K562 (cell line): Measurements from ENCODE around the gene NCAPG2. TPM values are rescaled to one million over a fixed set of nuclear protein-coding genes. Genes with fewer than 3 reads are reported as not detected.

Experiments
- ATAC-seq: fragments of 200-7000 bp; cut with Tn5 transposase; 3 replicates; pipeline ENCODE4 v1.9.1; 2020; ENCODE audit warnings: moderate library complexity
- BruUV-seq: library from RNA; stranded (reverse); fragments of 400-500 nt; replicated peaks from 2 replicates; lab custom pipeline; 2021; lab: Mats Ljungman, UMichigan
- CTCF ChIA-PET: fragments of 300-600 bp; formaldehyde crosslinking; extraction: SDS; loops from one replicate; lab custom pipeline; 2021; ENCODE audit warnings: low intra/inter-chr PET ratio; lab: Yijun Ruan, JAX
- POLR2A ChIA-PET: fragments of 300-600, 350-650 bp; sonication (Branson Sonifier 250); formaldehyde crosslinking; extraction: SDS; loops from one replicate; lab custom pipeline; 2021; ENCODE audit warnings: antibody characterized with exemption, inconsistent platforms; lab: Yijun Ruan, JAX
- DNase-seq, 4 experiments: peaks; one replicate each; pipeline versions ENCODE4 v3.0.0 to v3.0.0-alpha.2; 2011 to 2018; ENCODE audit warnings: low spot score in 3 of 4, mixed read lengths in 3 of 4; ENCODE audit errors: extremely low read depth in 1 of 4
- FAIRE-seq: peaks from 2 replicates; lab custom pipeline; 2011; peaks lifted over from hg19 to GRCh38; lab: Jason Lieb, UNC
- H2AFZ ChIP-seq: 2 replicates; pipeline ENCODE4 v1.6.0; 2011; ENCODE audit warnings: low read depth, low read length, control low read depth, inconsistent platforms
- H3K27ac ChIP-seq: fragments of 200-600 bp; 3 replicates; pipeline ENCODE4 v1.8.0; 2011; ENCODE audit warnings: low read depth, mild to moderate bottlenecking, control low read depth, inconsistent platforms, low read length, moderate library complexity, mixed read lengths; ENCODE audit errors: extremely low read depth
- H3K27me3 ChIP-seq, 2 experiments: fragments of 300-600 bp in 1 of 2; 2 replicates in 1 of 2; 3 replicates in 1 of 2; pipeline versions ENCODE4 v1.6.0 to v1.8.0; 2011; ENCODE audit warnings: inconsistent platforms in 2 of 2, low read length in 2 of 2, mild to moderate bottlenecking in 1 of 2, mixed read lengths in 1 of 2, moderate library complexity in 1 of 2; ENCODE audit not compliant: control insufficient read depth in 2 of 2, insufficient read depth in 2 of 2
- H3K36me3 ChIP-seq: fragments of 300-600 bp; 3 replicates; pipeline ENCODE4 v1.8.0; 2011; ENCODE audit warnings: mild to moderate bottlenecking, low read length, inconsistent platforms; ENCODE audit not compliant: control insufficient read depth, insufficient read depth
- H3K4me1 ChIP-seq, 2 experiments: fragments of 200-600 bp in 1 of 2; replicated peaks in 1 of 2; 2 replicates in 1 of 2; 3 replicates in 1 of 2; pipeline versions ENCODE4 v1.5.1 to v1.8.0; 2011; ENCODE audit warnings: inconsistent platforms in 2 of 2, low read length in 2 of 2, mild to moderate bottlenecking in 1 of 2, mixed read lengths in 1 of 2, moderate library complexity in 1 of 2; ENCODE audit not compliant: control insufficient read depth in 2 of 2, insufficient read depth in 2 of 2
- H3K4me2 ChIP-seq: 2 replicates; pipeline ENCODE4 v1.6.1; 2011; ENCODE audit warnings: low read length, control low read depth, inconsistent platforms, mixed read lengths; ENCODE audit not compliant: insufficient read depth
- H3K4me3 ChIP-seq: fragments of 200-600 bp; sonication (generic), shearing (Covaris generic); 2 replicates; pipeline ENCODE4 v1.5.1; 2016; ENCODE audit warnings: control low read depth, inconsistent platforms
- H3K79me2 ChIP-seq: fragments of 200-600 bp; 3 replicates; pipeline ENCODE4 v1.8.0; 2011; ENCODE audit warnings: low read length, inconsistent platforms; ENCODE audit not compliant: control insufficient read depth, insufficient read depth
- H3K9ac ChIP-seq, 2 experiments: 2 replicates each; pipeline versions ENCODE4 v1.6.0 to v1.6.1; 2011; ENCODE audit warnings: low read depth in 2 of 2, low read length in 2 of 2, control low read depth in 1 of 2, inconsistent platforms in 1 of 2, mild to moderate bottlenecking in 1 of 2, mixed read lengths in 1 of 2; ENCODE audit not compliant: insufficient read depth in 1 of 2
- H3K9me1 ChIP-seq: one replicate; pipeline ENCODE4 v1.6.0; 2011; ENCODE audit warnings: inconsistent platforms, mild to moderate bottlenecking, low read length, moderate library complexity; ENCODE audit not compliant: control insufficient read depth, insufficient read depth
- H3K9me3 ChIP-seq: replicated peaks from 2 replicates; pipeline ENCODE4 v1.5.1; 2011; ENCODE audit warnings: low read depth, low read length, inconsistent platforms; ENCODE audit not compliant: control insufficient read depth, insufficient read depth
- H4K20me1 ChIP-seq: replicated peaks from 2 replicates; pipeline ENCODE4 v1.6.1; 2011; ENCODE audit warnings: low read length, inconsistent platforms, mixed read lengths; ENCODE audit not compliant: control insufficient read depth, insufficient read depth
- HNRNPLL ChIP-seq: fragments of 200-400 bp; formaldehyde crosslinking; IDR thresholded peaks from 2 replicates; pipeline ENCODE4 v1.6.1; 2017; ENCODE audit warnings: low read length, low read depth, mild to moderate bottlenecking; ENCODE audit not compliant: poor library complexity, severe bottlenecking
- MCM5 ChIP-seq: fragments of 450-650 bp; IDR thresholded peaks from 2 replicates; pipeline ENCODE4 v1.6.1; 2016; ENCODE audit warnings: low read depth
- MEF2A ChIP-seq: IDR thresholded peaks from 2 replicates; pipeline ENCODE4 v1.6.1; 2011; ENCODE audit warnings: low read depth, mild to moderate bottlenecking, low read length, moderate library complexity; ENCODE audit not compliant: control insufficient read depth
- PHF21A ChIP-seq: fragments of 450-650 bp; IDR thresholded peaks from 2 replicates; pipeline ENCODE4 v1.6.1; 2017; ENCODE audit warnings: low read depth, borderline replicate concordance
- SP2 ChIP-seq: IDR thresholded peaks from 2 replicates; pipeline ENCODE4 v1.6.1; 2011; ENCODE audit warnings: mild to moderate bottlenecking, low read depth, low read length, moderate library complexity; ENCODE audit not compliant: poor library complexity, severe bottlenecking; ENCODE audit errors: extremely low read depth
- TCF7 ChIP-seq: sonication (generic); IDR thresholded peaks from 2 replicates; pipeline ENCODE4 v1.6.1; 2016; ENCODE audit warnings: antibody characterized with exemption, borderline replicate concordance
- ZNF232 ChIP-seq: sonication (generic); formaldehyde crosslinking; IDR thresholded peaks from 2 replicates; pipeline ENCODE4 v1.8.0; 2022; ENCODE audit warnings: mild to moderate bottlenecking, missing genetic modification reagents
- ZNF699 ChIP-seq: fragments of 250-450 bp; sonication (Bioruptor Pico); IDR thresholded peaks from 2 replicates; pipeline ENCODE4 v1.8.0; 2021; ENCODE audit warnings: mild to moderate bottlenecking, moderate library complexity; ENCODE audit not compliant: insufficient replicate concordance
- ZSCAN29 ChIP-seq: fragments of 450-650 bp; IDR thresholded peaks from 2 replicates; pipeline ENCODE4 v1.6.1; 2017
- ZZZ3 ChIP-seq: fragments of 450-650 bp; IDR thresholded peaks from 2 replicates; pipeline ENCODE4 v1.6.1; 2016; ENCODE audit warnings: antibody characterized with exemption, mild to moderate bottlenecking, moderate library complexity
- WGBS: fragments of 100-300 bp; shearing (Covaris generic); methylation state at CpG from one replicate; pipeline ENCODE4 v1.1.6; 2016; ENCODE audit warnings: low coverage, mixed read lengths; ENCODE audit not compliant: insufficient coverage; ENCODE audit errors: missing lambda C conversion rate; 5-methylcytosine and 5-hydroxymethylcytosine counted together
- in situ Hi-C: fragments of 300-500 bp; cut with MboI; formaldehyde crosslinking; loops from 4 replicates; pipeline ENCODE4 v1.15.0; 2018; ENCODE audit warnings: inconsistent platforms, mixed read lengths
- intact Hi-C: fragments of 100-400 bp; cut with micrococcal nuclease; formaldehyde crosslinking; loops from 2 replicates; pipeline ENCODE4 v1.14.2; 2022
- polyA plus RNA-seq, 8 experiments: library from polyadenylated mRNA; depleted of rRNA in 4 of 8; stranded (reverse) in 5 of 8; unstranded in 3 of 8; fragments of >200 nt; fragmentation: Nextera tagmentation in 2 of 8; fragmentation: Illumina TruSeq in 1 of 8; extraction: Ambion mirVana in 2 of 8; extraction: Trizol in 1 of 8; gene quantifications; 2 replicates each; pipeline versions ENCODE4 v1.2.1 to v1.2.3, GENCODE V29; 2011 to 2014; ENCODE audit warnings: inconsistent platforms in 1 of 8, missing spikeins in 1 of 8
- total RNA-seq, 7 experiments: library from RNA; depleted of rRNA in 6 of 7; stranded (reverse); fragments of >200 nt in 6 of 7; fragmentation: Illumina TruSeq in 2 of 7; extraction: Trizol in 2 of 7; gene quantifications; 2 replicates each; pipeline versions ENCODE4 v1.2.1 to v1.2.3, GENCODE V29; 2011 to 2021; ENCODE audit warnings: low replicate concordance in 1 of 7
- TF ChIP-seq, protein P1 (sequence below): fragments of 150-350 bp; IDR thresholded peaks from 2 replicates; pipeline ENCODE4 v1.6.1; 2014; ENCODE audit warnings: low read depth, mild to moderate bottlenecking, low read length, borderline replicate concordance
- TF ChIP-seq, protein P2 (sequence below): fragments of 250-450 bp; sonication (Bioruptor Pico); IDR thresholded peaks from 2 replicates; pipeline ENCODE4 v1.4.0; 2020; ENCODE audit warnings: borderline replicate concordance

Gene NCAPG2
- total and polyA plus RNA-seq, 9 of the 15 experiments (the other 6 are each of a cell fraction or from before 2014, with no cell fraction given): 21.5 to 127 (median 86.1) TPM

DNA sequence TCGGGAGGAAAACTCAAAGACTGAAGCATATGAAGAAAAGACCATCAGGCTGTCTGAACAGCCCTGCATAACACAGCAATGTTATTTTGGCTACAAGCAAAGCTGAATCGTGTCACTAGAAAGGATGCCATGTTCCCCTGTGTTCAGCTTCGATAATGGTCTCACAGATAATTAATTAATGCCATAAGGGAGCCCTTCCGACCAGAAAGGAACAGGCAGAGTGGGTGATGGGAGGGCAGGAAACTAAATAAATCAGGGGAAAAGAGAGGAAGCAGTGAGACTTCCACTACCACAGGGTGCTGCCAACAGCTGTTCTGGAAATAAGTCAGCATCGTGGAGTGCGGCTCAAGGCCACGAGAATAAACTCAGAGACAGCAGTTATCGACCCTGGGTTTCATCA is 120.2 kb downstream of the NCAPG2 start:
- in situ Hi-C loops (no loop called here), intact Hi-C loops (no loop called here)
- Histone ChIP-seq H3K9ac (no peak overlapping the region), H3K4me3 (no peak overlapping the region), H3K36me3 (no peaks in the 10 kb centered on the region), H4K20me1 (peaks cover 10% of the 10 kb centered on the region), H3K9me3 (no peaks in the 10 kb centered on the region; the same call in 1 of the 2 replicates), H3K4me2 (no peak overlapping the region), H3K79me2 (no peaks in the 10 kb centered on the region), H3K27ac (no peak overlapping the region), H3K9me1 (no peaks in the 10 kb centered on the region), H3K4me1 (peaks cover 3 to 22% of the 10 kb centered on the region in 2 experiments; a peak in 3 of 5 replicates), H3K27me3 (peaks cover 37 to 53% of the 10 kb centered on the region in 2 experiments), H2AFZ (no peak overlapping the region)
- TF ChIP-seq ZNF699 (CRISPR knock-in tag) (no peak), HNRNPLL (no peak), ZSCAN29 (no peak), MEF2A (no peak)
- ChIA-PET POLR2A (no interaction called here), CTCF (no interaction called here)
- FAIRE-seq: no peak
- ATAC-seq: no peak
- BruUV-seq: no TSS peak
- DNase-seq: no peak
- WGBS: 0% methylated on average over 8 of the region's 8 CpGs

GRCh38 chr7:158583810-158584209 is 120.8 kb downstream of the NCAPG2 start:
- Histone ChIP-seq H3K4me2 (no peak overlapping the region), H3K4me3 (no peak overlapping the region), H3K36me3 (no peaks in the 10 kb centered on the region), H3K9me1 (no peaks in the 10 kb centered on the region), H4K20me1 (peaks cover 7% of the 10 kb centered on the region), H3K27ac (no peak overlapping the region), H3K4me1 (peaks cover 3 to 22% of the 10 kb centered on the region in 2 experiments; a peak in 3 of 5 replicates), H3K27me3 (peaks cover 31 to 47% of the 10 kb centered on the region in 2 experiments), H3K79me2 (no peaks in the 10 kb centered on the region), H2AFZ (no peak overlapping the region), H3K9me3 (no peaks in the 10 kb centered on the region; the same call in 1 of the 2 replicates), H3K9ac (no peak overlapping the region)
- CTCF ChIA-PET: no interaction called here
- no peak for DNase-seq
- WGBS: 3% methylated on average over 6 of the region's 6 CpGs
- POLR2A ChIA-PET: interaction anchor here (0.6 kb wide), 1 partner anchor 44 kb away, joined by 4 read pairs; no protein-coding TSS in a partner anchor
- ATAC-seq: no peak
- no peak for FAIRE-seq
- in situ Hi-C loops (no loop called here), intact Hi-C loops (no loop called here)
- BruUV-seq: no TSS peak
- TF ChIP-seq, protein P1, sequence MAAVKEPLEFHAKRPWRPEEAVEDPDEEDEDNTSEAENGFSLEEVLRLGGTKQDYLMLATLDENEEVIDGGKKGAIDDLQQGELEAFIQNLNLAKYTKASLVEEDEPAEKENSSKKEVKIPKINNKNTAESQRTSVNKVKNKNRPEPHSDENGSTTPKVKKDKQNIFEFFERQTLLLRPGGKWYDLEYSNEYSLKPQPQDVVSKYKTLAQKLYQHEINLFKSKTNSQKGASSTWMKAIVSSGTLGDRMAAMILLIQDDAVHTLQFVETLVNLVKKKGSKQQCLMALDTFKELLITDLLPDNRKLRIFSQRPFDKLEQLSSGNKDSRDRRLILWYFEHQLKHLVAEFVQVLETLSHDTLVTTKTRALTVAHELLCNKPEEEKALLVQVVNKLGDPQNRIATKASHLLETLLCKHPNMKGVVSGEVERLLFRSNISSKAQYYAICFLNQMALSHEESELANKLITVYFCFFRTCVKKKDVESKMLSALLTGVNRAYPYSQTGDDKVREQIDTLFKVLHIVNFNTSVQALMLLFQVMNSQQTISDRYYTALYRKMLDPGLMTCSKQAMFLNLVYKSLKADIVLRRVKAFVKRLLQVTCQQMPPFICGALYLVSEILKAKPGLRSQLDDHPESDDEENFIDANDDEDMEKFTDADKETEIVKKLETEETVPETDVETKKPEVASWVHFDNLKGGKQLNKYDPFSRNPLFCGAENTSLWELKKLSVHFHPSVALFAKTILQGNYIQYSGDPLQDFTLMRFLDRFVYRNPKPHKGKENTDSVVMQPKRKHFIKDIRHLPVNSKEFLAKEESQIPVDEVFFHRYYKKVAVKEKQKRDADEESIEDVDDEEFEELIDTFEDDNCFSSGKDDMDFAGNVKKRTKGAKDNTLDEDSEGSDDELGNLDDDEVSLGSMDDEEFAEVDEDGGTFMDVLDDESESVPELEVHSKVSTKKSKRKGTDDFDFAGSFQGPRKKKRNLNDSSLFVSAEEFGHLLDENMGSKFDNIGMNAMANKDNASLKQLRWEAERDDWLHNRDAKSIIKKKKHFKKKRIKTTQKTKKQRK: no peak
- no peak for TF ChIP-seq MCM5
- TF ChIP-seq, protein P2, sequence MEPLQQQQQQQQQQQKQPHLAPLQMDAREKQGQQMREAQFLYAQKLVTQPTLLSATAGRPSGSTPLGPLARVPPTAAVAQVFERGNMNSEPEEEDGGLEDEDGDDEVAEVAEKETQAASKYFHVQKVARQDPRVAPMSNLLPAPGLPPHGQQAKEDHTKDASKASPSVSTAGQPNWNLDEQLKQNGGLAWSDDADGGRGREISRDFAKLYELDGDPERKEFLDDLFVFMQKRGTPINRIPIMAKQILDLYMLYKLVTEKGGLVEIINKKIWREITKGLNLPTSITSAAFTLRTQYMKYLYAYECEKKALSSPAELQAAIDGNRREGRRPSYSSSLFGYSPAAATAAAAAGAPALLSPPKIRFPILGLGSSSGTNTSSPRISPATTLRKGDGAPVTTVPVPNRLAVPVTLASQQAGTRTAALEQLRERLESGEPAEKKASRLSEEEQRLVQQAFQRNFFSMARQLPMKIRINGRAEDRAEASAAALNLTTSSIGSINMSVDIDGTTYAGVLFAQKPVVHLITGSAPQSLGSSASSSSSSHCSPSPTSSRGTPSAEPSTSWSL: no peak
- TF ChIP-seq ZNF232: no peak
- TF ChIP-seq SP2: no peak
- TF ChIP-seq ZZZ3: no peak
- no peak for TF ChIP-seq PHF21A
- no peak for TF ChIP-seq TCF7
